K562 (cell line): ENCODE measurements around the gene CLASP1. TPM values are rescaled to one million over a fixed set of nuclear protein-coding genes. Genes with fewer than 3 reads are reported as not detected.

Experiments used
- ARHGAP35 ChIP-seq: fragments of 450-650 bp; IDR thresholded peaks from 2 replicates; pipeline ENCODE4 v1.6.1; 2018; ENCODE audit not compliant: partially characterized antibody
- CHD2 ChIP-seq: IDR thresholded peaks from 2 replicates; pipeline ENCODE4 v1.6.1; 2011; ENCODE audit warnings: low read depth, low read length
- DDX20 ChIP-seq: fragments of 450-650 bp; IDR thresholded peaks from 2 replicates; pipeline ENCODE4 v1.6.1; 2016; ENCODE audit warnings: missing genetic modification characterization, low read depth, mild to moderate bottlenecking, missing compliant biosample characterization, moderate library complexity
- DPF2 ChIP-seq: fragments of 450-650 bp; IDR thresholded peaks from 2 replicates; pipeline ENCODE4 v1.6.1; 2016
- ELF1 ChIP-seq: fragments of 200-800 bp; sonication (Bioruptor generic); IDR thresholded peaks from 2 replicates; pipeline ENCODE4 v1.6.1; 2016; ENCODE audit warnings: missing genetic modification characterization, missing compliant biosample characterization
- EP300 ChIP-seq: IDR thresholded peaks from 2 replicates; pipeline ENCODE4 v1.6.1; 2012; ENCODE audit warnings: low read length, improper control_type of control experiment
- HLTF ChIP-seq: fragments of 450-650 bp; IDR thresholded peaks from 2 replicates; pipeline ENCODE4 v1.6.1; 2016
- LARP7 ChIP-seq: fragments of 450-650 bp; IDR thresholded peaks from 2 replicates; pipeline ENCODE4 v1.6.1; 2016
- MCM5 ChIP-seq: fragments of 450-650 bp; IDR thresholded peaks from 2 replicates; pipeline ENCODE4 v1.6.1; 2016; ENCODE audit warnings: low read depth
- NR2C1 ChIP-seq, 2 experiments: fragments of 450-650 bp; IDR thresholded peaks; 2 replicates each; pipeline ENCODE4 v1.6.1; 2017; ENCODE audit warnings: mild to moderate bottlenecking in 2 of 2, antibody characterized with exemption in 1 of 2, inconsistent platforms in 1 of 2, missing compliant biosample characterization in 1 of 2, missing genetic modification characterization in 1 of 2
- PHB ChIP-seq: fragments of 250-450 bp; sonication (Bioruptor Pico); IDR thresholded peaks from 2 replicates; pipeline ENCODE4 v1.5.0; 2021
- PHF20 ChIP-seq: fragments of 450-650 bp; IDR thresholded peaks from 2 replicates; pipeline ENCODE4 v1.6.1; 2018; ENCODE audit not compliant: partially characterized antibody
- RBM15 ChIP-seq: fragments of 200-400 bp; formaldehyde crosslinking; IDR thresholded peaks from 2 replicates; pipeline ENCODE4 v1.6.1; 2018; ENCODE audit warnings: mild to moderate bottlenecking, low read length, moderate library complexity; ENCODE audit not compliant: insufficient read depth
- RFX1 ChIP-seq: fragments of 450-650 bp; IDR thresholded peaks from 2 replicates; pipeline ENCODE4 v1.6.1; 2016; ENCODE audit warnings: mild to moderate bottlenecking, moderate library complexity
- SMARCA5 ChIP-seq: fragments of 450-650 bp; IDR thresholded peaks from 2 replicates; pipeline ENCODE4 v1.6.1; 2016
- ZNF224 ChIP-seq: sonication (generic); formaldehyde crosslinking; IDR thresholded peaks from 2 replicates; pipeline ENCODE4 v1.8.0; 2022; ENCODE audit warnings: mild to moderate bottlenecking, missing genetic modification reagents
- ZNF263 ChIP-seq: sonication (generic); formaldehyde crosslinking; IDR thresholded peaks from 2 replicates; pipeline ENCODE4 v1.8.0; 2022; ENCODE audit warnings: mild to moderate bottlenecking, missing genetic modification reagents, borderline replicate concordance
- ZNF444 ChIP-seq: fragments of 250-450 bp; sonication (Bioruptor Pico); IDR thresholded peaks from 2 replicates; pipeline ENCODE4 v1.4.0; 2020; ENCODE audit warnings: mild to moderate bottlenecking, moderate library complexity
- ZNF445 ChIP-seq: fragments of 250-450 bp; sonication (Bioruptor Pico); IDR thresholded peaks from 2 replicates; pipeline ENCODE4 v1.4.0; 2020; ENCODE audit warnings: low read depth, mild to moderate bottlenecking, moderate library complexity
- ZNF668 ChIP-seq: fragments of 250-450 bp; sonication (Bioruptor Pico); IDR thresholded peaks from 2 replicates; pipeline ENCODE4 v1.8.0; 2022; ENCODE audit warnings: mild to moderate bottlenecking, inconsistent platforms
- ZNF717 ChIP-seq: fragments of 250-450 bp; sonication (Bioruptor Pico); IDR thresholded peaks from 2 replicates; pipeline ENCODE4 v1.5.0; 2021
- polyA plus RNA-seq, 8 experiments: library from polyadenylated mRNA; depleted of rRNA in 4 of 8; stranded (reverse) in 5 of 8; unstranded in 3 of 8; fragments of >200 nt; fragmentation: Nextera tagmentation in 2 of 8; fragmentation: Illumina TruSeq in 1 of 8; extraction: Ambion mirVana in 2 of 8; extraction: Trizol in 1 of 8; gene quantifications; 2 replicates each; pipeline versions ENCODE4 v1.2.1 to v1.2.3, GENCODE V29; 2011 to 2014; ENCODE audit warnings: inconsistent platforms in 1 of 8, missing spikeins in 1 of 8
- total RNA-seq, 7 experiments: library from RNA; depleted of rRNA in 6 of 7; stranded (reverse); fragments of >200 nt in 6 of 7; fragmentation: Illumina TruSeq in 2 of 7; extraction: Trizol in 2 of 7; gene quantifications; 2 replicates each; pipeline versions ENCODE4 v1.2.1 to v1.2.3, GENCODE V29; 2011 to 2021; ENCODE audit warnings: low replicate concordance in 1 of 7
- TF ChIP-seq, protein P1 (sequence below), 2 experiments: fragments of 450-650 bp; IDR thresholded peaks; 2 replicates each; pipeline ENCODE4 v1.6.1; 2018; ENCODE audit warnings: mild to moderate bottlenecking in 2 of 2, low read depth in 1 of 2; ENCODE audit not compliant: partially characterized antibody in 2 of 2
- TF ChIP-seq, protein P2 (sequence below): fragments of 200-800 bp; sonication (Bioruptor generic); IDR thresholded peaks from 2 replicates; pipeline ENCODE4 v1.6.1; 2017; ENCODE audit warnings: missing genetic modification characterization, missing compliant biosample characterization
- TF ChIP-seq, protein P3 (sequence below): fragments of 250-450 bp; sonication (Bioruptor Pico); IDR thresholded peaks from 2 replicates; pipeline ENCODE4 v1.5.1; 2021; ENCODE audit warnings: mild to moderate bottlenecking

CLASP1 gene
- total and polyA plus RNA-seq, 9 of the 15 experiments (the other 6 are each of a cell fraction or from before 2014, with no cell fraction given) = 1.7 to 40.3 (median 20.7) TPM

DNA sequence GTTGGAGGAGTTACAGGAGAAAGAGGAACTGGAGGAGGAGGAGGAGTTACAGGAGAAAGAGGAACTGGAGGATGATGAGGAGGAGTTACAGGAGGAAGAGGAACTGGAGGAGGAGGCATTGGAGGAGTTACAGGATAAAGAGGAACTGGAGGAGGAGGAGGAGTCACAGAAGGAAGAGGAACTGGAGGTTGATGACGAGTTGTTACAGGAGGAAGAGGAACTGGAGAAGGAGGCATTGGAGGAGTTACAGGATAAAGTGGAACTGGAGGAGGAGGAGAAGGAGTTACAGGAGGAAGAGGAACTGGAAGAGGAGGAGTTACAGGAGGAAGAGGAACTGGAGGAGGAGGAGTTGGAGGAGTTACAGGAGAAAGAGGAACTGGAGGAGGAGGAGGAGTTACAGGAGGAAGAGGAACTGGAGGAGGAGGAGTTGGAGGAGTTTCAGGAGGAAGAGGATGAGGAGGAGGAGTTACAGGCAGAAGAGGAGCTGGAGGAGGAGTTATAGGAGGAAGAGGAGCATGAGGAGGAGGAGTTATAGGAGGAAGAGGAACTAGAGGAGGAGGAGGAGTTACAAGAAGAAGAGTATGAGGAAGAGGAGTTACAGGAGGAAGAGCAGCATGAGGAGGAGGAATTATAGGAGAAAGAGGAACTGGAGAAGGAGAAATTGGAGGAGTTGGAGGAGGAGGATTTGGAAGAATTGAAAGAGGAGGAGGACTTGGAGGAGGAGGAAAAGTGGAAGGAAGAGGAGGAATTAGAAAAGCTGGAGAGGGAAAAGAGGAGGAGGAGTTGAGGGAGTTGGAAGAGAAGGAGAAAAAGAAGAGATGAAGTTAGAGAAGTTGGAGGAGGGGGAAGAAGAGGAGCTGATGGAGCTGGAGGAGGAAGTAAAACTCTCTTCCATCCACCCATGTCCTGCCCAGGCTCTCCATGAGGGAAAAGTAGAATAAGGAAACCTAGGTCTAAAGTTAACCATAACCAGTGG, 37.2 kb downstream of the CLASP1 start (continued):
- TF ChIP-seq, protein P1, sequence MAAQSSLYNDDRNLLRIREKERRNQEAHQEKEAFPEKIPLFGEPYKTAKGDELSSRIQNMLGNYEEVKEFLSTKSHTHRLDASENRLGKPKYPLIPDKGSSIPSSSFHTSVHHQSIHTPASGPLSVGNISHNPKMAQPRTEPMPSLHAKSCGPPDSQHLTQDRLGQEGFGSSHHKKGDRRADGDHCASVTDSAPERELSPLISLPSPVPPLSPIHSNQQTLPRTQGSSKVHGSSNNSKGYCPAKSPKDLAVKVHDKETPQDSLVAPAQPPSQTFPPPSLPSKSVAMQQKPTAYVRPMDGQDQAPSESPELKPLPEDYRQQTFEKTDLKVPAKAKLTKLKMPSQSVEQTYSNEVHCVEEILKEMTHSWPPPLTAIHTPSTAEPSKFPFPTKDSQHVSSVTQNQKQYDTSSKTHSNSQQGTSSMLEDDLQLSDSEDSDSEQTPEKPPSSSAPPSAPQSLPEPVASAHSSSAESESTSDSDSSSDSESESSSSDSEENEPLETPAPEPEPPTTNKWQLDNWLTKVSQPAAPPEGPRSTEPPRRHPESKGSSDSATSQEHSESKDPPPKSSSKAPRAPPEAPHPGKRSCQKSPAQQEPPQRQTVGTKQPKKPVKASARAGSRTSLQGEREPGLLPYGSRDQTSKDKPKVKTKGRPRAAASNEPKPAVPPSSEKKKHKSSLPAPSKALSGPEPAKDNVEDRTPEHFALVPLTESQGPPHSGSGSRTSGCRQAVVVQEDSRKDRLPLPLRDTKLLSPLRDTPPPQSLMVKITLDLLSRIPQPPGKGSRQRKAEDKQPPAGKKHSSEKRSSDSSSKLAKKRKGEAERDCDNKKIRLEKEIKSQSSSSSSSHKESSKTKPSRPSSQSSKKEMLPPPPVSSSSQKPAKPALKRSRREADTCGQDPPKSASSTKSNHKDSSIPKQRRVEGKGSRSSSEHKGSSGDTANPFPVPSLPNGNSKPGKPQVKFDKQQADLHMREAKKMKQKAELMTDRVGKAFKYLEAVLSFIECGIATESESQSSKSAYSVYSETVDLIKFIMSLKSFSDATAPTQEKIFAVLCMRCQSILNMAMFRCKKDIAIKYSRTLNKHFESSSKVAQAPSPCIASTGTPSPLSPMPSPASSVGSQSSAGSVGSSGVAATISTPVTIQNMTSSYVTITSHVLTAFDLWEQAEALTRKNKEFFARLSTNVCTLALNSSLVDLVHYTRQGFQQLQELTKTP (IDR thresholded peaks at IDR 0.05; ENCODE audit: low read depth in 1 of 2, partially characterized antibody in 2 of 2) = peak in 1 of 2 experiments; percentile 40
- TF ChIP-seq, protein P2, sequence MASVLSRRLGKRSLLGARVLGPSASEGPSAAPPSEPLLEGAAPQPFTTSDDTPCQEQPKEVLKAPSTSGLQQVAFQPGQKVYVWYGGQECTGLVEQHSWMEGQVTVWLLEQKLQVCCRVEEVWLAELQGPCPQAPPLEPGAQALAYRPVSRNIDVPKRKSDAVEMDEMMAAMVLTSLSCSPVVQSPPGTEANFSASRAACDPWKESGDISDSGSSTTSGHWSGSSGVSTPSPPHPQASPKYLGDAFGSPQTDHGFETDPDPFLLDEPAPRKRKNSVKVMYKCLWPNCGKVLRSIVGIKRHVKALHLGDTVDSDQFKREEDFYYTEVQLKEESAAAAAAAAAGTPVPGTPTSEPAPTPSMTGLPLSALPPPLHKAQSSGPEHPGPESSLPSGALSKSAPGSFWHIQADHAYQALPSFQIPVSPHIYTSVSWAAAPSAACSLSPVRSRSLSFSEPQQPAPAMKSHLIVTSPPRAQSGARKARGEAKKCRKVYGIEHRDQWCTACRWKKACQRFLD (CRISPR knock-in tag) = no peak
- TF ChIP-seq DDX20 = no peak
- TF ChIP-seq CHD2 = no peak
- TF ChIP-seq PHF20 = peak; percentile 41
- no peak for TF ChIP-seq ZNF668 (CRISPR knock-in tag)
- no peak for TF ChIP-seq MCM5
- peak; percentile 23 for TF ChIP-seq ELF1 (tag)
- no peak for TF ChIP-seq ZNF224 (CRISPR knock-in tag)
- peak; percentile 69; the same call in 1 of the 2 replicates for TF ChIP-seq DPF2
- no peak for TF ChIP-seq RFX1
- TF ChIP-seq HLTF = peak; percentile 36; the same call in 1 of the 2 replicates
- TF ChIP-seq PHB (CRISPR knock-in tag) = no peak
- no peak for TF ChIP-seq ZNF445 (CRISPR knock-in tag)
- no peak for TF ChIP-seq ZNF444 (CRISPR knock-in tag)
- no peak for TF ChIP-seq EP300
- TF ChIP-seq ZNF717 (CRISPR knock-in tag) = no peak
- TF ChIP-seq RBM15 = no peak
- TF ChIP-seq ZNF263 (CRISPR knock-in tag) = peak; percentile 98
- no peak for TF ChIP-seq NR2C1 (IDR thresholded peaks at IDR 0.05)
- TF ChIP-seq NR2C1 (tag; IDR thresholded peaks at IDR 0.05) = no peak
- peak; percentile 59; the same call in 1 of the 2 replicates for TF ChIP-seq SMARCA5
- TF ChIP-seq LARP7 = peak; percentile 84; the same call in 1 of the 2 replicates
- TF ChIP-seq ARHGAP35 = peak; percentile 5
- TF ChIP-seq, protein P3, sequence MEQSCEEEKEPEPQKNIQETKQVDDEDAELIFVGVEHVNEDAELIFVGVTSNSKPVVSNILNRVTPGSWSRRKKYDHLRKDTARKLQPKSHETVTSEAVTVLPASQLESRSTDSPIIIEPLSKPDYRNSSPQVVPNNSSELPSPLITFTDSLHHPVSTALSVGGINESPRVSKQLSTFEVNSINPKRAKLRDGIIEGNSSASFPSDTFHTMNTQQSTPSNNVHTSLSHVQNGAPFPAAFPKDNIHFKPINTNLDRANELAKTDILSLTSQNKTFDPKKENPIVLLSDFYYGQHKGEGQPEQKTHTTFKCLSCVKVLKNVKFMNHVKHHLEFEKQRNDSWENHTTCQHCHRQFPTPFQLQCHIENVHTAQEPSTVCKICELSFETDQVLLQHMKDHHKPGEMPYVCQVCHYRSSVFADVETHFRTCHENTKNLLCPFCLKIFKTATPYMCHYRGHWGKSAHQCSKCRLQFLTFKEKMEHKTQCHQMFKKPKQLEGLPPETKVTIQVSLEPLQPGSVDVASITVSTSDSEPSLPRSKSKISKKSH = no peak
